Endothelial cell of umbilical vein (primary cell): ENCODE data around the gene PRXL2C. TPM values are rescaled to one million over a fixed set of nuclear protein-coding genes. Genes with fewer than 3 reads are reported as not detected.
A peak's percentile ranks its signal among the peaks of the same experiment; 100 is the strongest.
"Not testable (repeated sequence)": the region's sequence is repeated elsewhere in the genome, so short reads cannot be mapped to it uniquely, and the experiment has no call there.

Experiments
- Bru-seq: library from RNA; stranded (reverse); fragments of 400-500 nt; gene quantifications from one replicate; lab custom pipeline; 2021; lab: Mats Ljungman, UMichigan
- BruChase-seq, 2 experiments: library from RNA; stranded (reverse); fragments of 400-500 nt; gene quantifications; one replicate each; lab custom pipeline; 2021; lab: Mats Ljungman, UMichigan
- BruUV-seq: library from RNA; stranded (reverse); fragments of 400-500 nt; replicated peaks from 2 replicates; lab custom pipeline; 2021; lab: Mats Ljungman, UMichigan
- CTCF ChIA-PET: fragments of 300-600, 350-600 bp; sonication (Branson Sonifier 250); formaldehyde crosslinking; loops from one replicate; lab custom pipeline; 2021; ENCODE audit warnings: antibody characterized with exemption, inconsistent platforms; lab: Charles Lee
- POLR2A ChIA-PET: fragments of 300-600, 350-600 bp; sonication (Branson Sonifier 250); formaldehyde crosslinking; loops from one replicate; lab custom pipeline; 2021; ENCODE audit warnings: antibody characterized with exemption, inconsistent platforms; lab: Charles Lee
- DNase-seq: peaks from one replicate; pipeline ENCODE4 v3.0.0-alpha.2; 2011; ENCODE audit warnings: low read depth, low spot score
- FAIRE-seq: peaks from 2 replicates; lab custom pipeline; 2011; peaks lifted over from hg19 to GRCh38; lab: Jason Lieb, UNC
- H2AFZ ChIP-seq: 2 replicates; pipeline ENCODE4 v1.6.0; 2012; ENCODE audit warnings: low read depth, low read length, control low read depth, inconsistent platforms
- H3K27ac ChIP-seq: 2 replicates; pipeline ENCODE4 v1.5.1; 2011; ENCODE audit warnings: low read depth, mild to moderate bottlenecking, control low read depth, low read length, moderate library complexity; ENCODE audit not compliant: insufficient read depth
- H3K27me3 ChIP-seq, 2 experiments: 2 replicates each; pipeline versions ENCODE4 v1.6.0 to v1.6.1; 2011; ENCODE audit warnings: low read length in 2 of 2, mixed read lengths in 1 of 2; ENCODE audit not compliant: control insufficient read depth in 2 of 2, insufficient read depth in 2 of 2
- H3K36me3 ChIP-seq, 2 experiments: 2 replicates in 1 of 2; 3 replicates in 1 of 2; pipeline ENCODE4 v1.5.1; 2011; ENCODE audit warnings: low read length in 2 of 2, mild to moderate bottlenecking in 1 of 2, moderate library complexity in 1 of 2; ENCODE audit not compliant: control insufficient read depth in 2 of 2, insufficient read depth in 2 of 2; ENCODE audit errors: extremely low read depth in 1 of 2
- H3K4me1 ChIP-seq: 3 replicates; pipeline ENCODE4 v1.5.1; 2011; ENCODE audit warnings: mild to moderate bottlenecking, low read length; ENCODE audit not compliant: control insufficient read depth, insufficient read depth; ENCODE audit errors: extremely low read depth
- H3K4me2 ChIP-seq: 2 replicates; pipeline ENCODE4 v1.6.1; 2011; ENCODE audit warnings: low read length, control low read depth, mixed read lengths; ENCODE audit not compliant: insufficient read depth
- H3K4me3 ChIP-seq, 3 experiments: fragments of 200-600 bp in 1 of 3; sonication (generic), shearing (Covaris generic) in 1 of 3; replicated peaks in 1 of 3; 2 replicates each; pipeline ENCODE4 v1.5.1; 2011 to 2016; ENCODE audit warnings: control low read depth in 3 of 3, low read length in 3 of 3, mild to moderate bottlenecking in 2 of 3, inconsistent platforms in 1 of 3, low read depth in 1 of 3, moderate library complexity in 1 of 3; ENCODE audit not compliant: insufficient read depth in 1 of 3
- H3K79me2 ChIP-seq: 2 replicates; pipeline ENCODE4 v1.6.0; 2012; ENCODE audit warnings: low read length, inconsistent platforms; ENCODE audit not compliant: control insufficient read depth, insufficient read depth
- H3K9ac ChIP-seq: replicated peaks from 2 replicates; pipeline ENCODE3; 2011; ENCODE audit warnings: low read length, control low read depth; ENCODE audit not compliant: insufficient read depth; ENCODE audit errors: extremely low read depth
- H3K9me1 ChIP-seq: replicated peaks from 3 replicates; pipeline ENCODE4 v1.6.0; 2011; ENCODE audit warnings: mild to moderate bottlenecking, low read length; ENCODE audit not compliant: control insufficient read depth, insufficient read depth; ENCODE audit errors: extremely low read depth
- H3K9me3 ChIP-seq: replicated peaks from 2 replicates; pipeline ENCODE4 v1.5.1; 2012; ENCODE audit warnings: low read length, inconsistent platforms; ENCODE audit not compliant: control insufficient read depth, insufficient read depth
- H4K20me1 ChIP-seq: replicated peaks from 2 replicates; pipeline ENCODE3; 2011; ENCODE audit warnings: mild to moderate bottlenecking, low read length; ENCODE audit not compliant: control insufficient read depth, insufficient read depth; ENCODE audit errors: extremely low read depth
- CTCF ChIP-seq, 2 donors: IDR thresholded peaks; 1 replicate in 1 of 2; 2 replicates in 1 of 2; pipeline ENCODE4 v1.5.1; 2011; ENCODE audit warnings: low read length in 2 of 2, mild to moderate bottlenecking in 2 of 2, moderate library complexity in 2 of 2, control low read depth in 1 of 2, inconsistent platforms in 1 of 2, low read depth in 1 of 2; ENCODE audit not compliant: insufficient read depth in 1 of 2; ENCODE audit errors: extremely low read depth in 1 of 2
- GATA2 ChIP-seq: IDR thresholded peaks from 2 replicates; pipeline ENCODE4 v1.7.0; 2011; ENCODE audit warnings: low read depth, mild to moderate bottlenecking, moderate library complexity, mixed read lengths, low read length; ENCODE audit not compliant: insufficient read length, insufficient read depth
- JUN ChIP-seq: IDR thresholded peaks from 2 replicates; pipeline ENCODE4 v1.6.1; 2011; ENCODE audit warnings: borderline replicate concordance, low read depth; ENCODE audit not compliant: insufficient read length, insufficient read depth
- MAX ChIP-seq: IDR thresholded peaks from 2 replicates; pipeline ENCODE4 v1.6.1; 2011; ENCODE audit not compliant: insufficient read depth, insufficient read length
- MYC ChIP-seq: IDR thresholded peaks from one replicate; pipeline ENCODE4 v1.6.1; 2011; ENCODE audit warnings: mild to moderate bottlenecking, low read depth, low read length
- POLR2AphosphoS5 ChIP-seq: IDR thresholded peaks from 2 replicates; pipeline ENCODE4 v1.6.1; 2012; ENCODE audit warnings: low read depth, mild to moderate bottlenecking, control low read depth, low read length, moderate library complexity; ENCODE audit not compliant: insufficient read depth
- dilution Hi-C: fragments of 300-500 bp; cut with MboI; formaldehyde crosslinking; loops from one replicate; pipeline ENCODE4 v1.15.0; 2019; ENCODE audit warnings: low sequenced_read_pairs; ENCODE audit not compliant: extremely low pct_ligation_motif_present
- intact Hi-C: fragments of 100-400 bp; cut with micrococcal nuclease; formaldehyde crosslinking; loops from one replicate; pipeline ENCODE4 v1.10.0; 2022
- long read RNA-seq: library from polyadenylated mRNA; stranded (forward); transcript quantifications from one replicate; pipeline ENCODE4 v2.0.0, GENCODE V29; 2021
- polyA minus RNA-seq, 3 experiments: library from RNA; depleted of rRNA, polyadenylated mRNA; stranded (reverse); fragments of >200 nt; gene quantifications; 1 replicate in 1 of 3; 2 replicates in 2 of 3; pipeline ENCODE4 v1.2.3, GENCODE V29; 2011
- polyA plus RNA-seq, 4 experiments: library from polyadenylated mRNA; depleted of rRNA in 3 of 4; stranded (reverse) in 3 of 4; unstranded in 1 of 4; fragments of >200 nt; gene quantifications; 2 replicates each; pipeline versions ENCODE4 v1.2.1 to v1.2.3, GENCODE V29; 2011 to 2012; ENCODE audit warnings: missing spikeins in 1 of 4
- total RNA-seq: library from RNA; stranded (reverse); gene quantifications from 2 replicates; pipeline ENCODE4 v1.2.3, GENCODE V29; 2021

The PRXL2C gene
- 14.5 and 14.7 TPM in 2 replicates for total RNA-seq
- polyA plus RNA-seq = 5.3 and 5.4 TPM in 2 replicates
- polyA plus RNA-seq (2011; cell fraction: cytosol; rRNA removed) = 5.4 and 5.9 TPM in 2 replicates
- polyA plus RNA-seq (2011; cell fraction: nucleus; rRNA removed) = 1.9 and 2.6 TPM in 2 replicates
- polyA plus RNA-seq (2012) = 8.0 and 11.4 TPM in 2 replicates
- polyA minus RNA-seq = 4.9 and 6.1 TPM in 2 replicates
- 6.5 TPM for polyA minus RNA-seq (2011; cell fraction: cytosol; rRNA and poly(A)+ RNA removed)
- 3.7 and 8.3 TPM in 2 replicates for polyA minus RNA-seq (2011; cell fraction: nucleus; rRNA and poly(A)+ RNA removed)
- Bru-seq, nascent RNA = percentile 65 among the genes with signal in this experiment
- BruChase-seq, experiment 1, labeled RNA remaining after a 6-hour chase = percentile 78 among the genes with signal in this experiment
- percentile 60 among the genes with signal in this experiment for BruChase-seq, experiment 2, labeled RNA remaining after a 2-hour chase
- long read RNA-seq, transcript PRXL2C-201 (6 exons, 2,863 nt) = major isoform, 23 of 39 reads
- long read RNA-seq, partial matches to known transcripts = 7 of 39 reads
- long read RNA-seq, other reads (novel, unspliced or antisense) = 8 of 39 reads

GRCh38 chr9:96655198-96655851, at the start of gene PRXL2C:
Gene PRXL2C (minus strand): TSS chr9:96655317. CDS start chr9:96655281, 36 bp downstream.
- H3K9ac ChIP-seq = peak within 1 kb of the TSS; percentile 94
- peak; percentile 53 for DNase-seq
- H4K20me1 ChIP-seq = no peaks in the 10 kb centered on the region
- peak within 1 kb of the TSS; percentile 50 to 87 (median 78) for H3K4me3 ChIP-seq
- peaks cover 0 to 3% of the 10 kb centered on the region in 2 experiments for H3K36me3 ChIP-seq
- peak within 1 kb of the TSS; percentile 64 for H3K27ac ChIP-seq
- TF ChIP-seq JUN (no peak), CTCF (IDR thresholded peaks at IDR 0.05; ENCODE audit: extremely low read depth in 1 of 2, insufficient read depth in 1 of 2, low read depth in 1 of 2, low read length in 2 of 2) (no peak), POLR2AphosphoS5 (no peak), MYC (no peak), MAX (no peak), GATA2 (no peak)
- no peaks in the 10 kb centered on the region for H3K27me3 ChIP-seq
- H3K9me1 ChIP-seq = no peaks in the 10 kb centered on the region
- peak within 1 kb of the TSS; percentile 94 for H2AFZ ChIP-seq
- peak within 1 kb of the TSS; percentile 88 for H3K4me2 ChIP-seq
- no peaks in the 10 kb centered on the region for H3K9me3 ChIP-seq
- CTCF ChIA-PET = interaction anchor here (0.8 to 3.8 kb wide), 4 partner anchors 11 to 328 kb away, joined by 3 to 24 read pairs (median 5); no protein-coding TSS in a partner anchor
- TSS peak; percentile 37 for BruUV-seq
- FAIRE-seq = no peak
- dilution Hi-C loops (no loop called here), intact Hi-C loops (loop anchor here (1.0 to 2.0 kb wide), 2 partner anchors 36 to 205 kb away; partner anchors contain the start of genes CDC14B and HABP4)
- POLR2A ChIA-PET = no interaction called here
- peaks cover 6% of the 10 kb centered on the region for H3K4me1 ChIP-seq
- no peaks in the 10 kb centered on the region for H3K79me2 ChIP-seq

- intact Hi-C loops, H3K36me3 ChIP-seq, H3K9ac ChIP-seq, BruUV-seq, H3K4me2 ChIP-seq, H3K9me3 ChIP-seq, H3K27ac ChIP-seq, H3K27me3 ChIP-seq, H3K79me2 ChIP-seq, POLR2A ChIA-PET, H2AFZ ChIP-seq, dilution Hi-C loops, H3K4me3 ChIP-seq, DNase-seq, H4K20me1 ChIP-seq, H3K9me1 ChIP-seq, FAIRE-seq, H3K4me1 ChIP-seq: not testable (repeated sequence)
- CTCF ChIA-PET = interaction anchor here (1.1 kb wide), 1 partner anchor 17 kb away, joined by 3 read pairs; no protein-coding TSS in a partner anchor
These were observed 45.7 kb upstream of the PRXL2C start for GRCh38 chr9:96700721-96701375.
